Gastrocnemius medialis (tissue), 4 donors: Measurements from ENCODE around the gene ASB5. TPM values are rescaled to one million over a fixed set of nuclear protein-coding genes. Genes with fewer than 3 reads are reported as not detected.
"Not testable (repeated sequence)": the region's sequence is repeated elsewhere in the genome, so short reads cannot be mapped to it uniquely, and the experiment has no call there.

Source experiments
- ATAC-seq, 2 donors: fragments of 150-250 bp; one replicate each; pipeline ENCODE4 v1.9.1; 2016
- DNase-seq, 2 donors: peaks; one replicate each; pipeline ENCODE4 v3.0.0-alpha.2; 2019
- H3K27ac ChIP-seq, 4 donors: fragments of 200-600 bp; sonication (generic); 1 replicate in 1 of 4; 2 replicates in 3 of 4; pipeline ENCODE4 v1.5.1; 2016 to 2018; ENCODE audit warnings: mild to moderate bottlenecking in 2 of 4, moderate library complexity in 1 of 4
- H3K27me3 ChIP-seq, 3 donors: fragments of 200-600 bp; sonication (generic) in 2 of 3; 1 replicate in 1 of 3; 2 replicates in 2 of 3; pipeline versions ENCODE4 v1.5.1 to v1.6.0; 2016 to 2019; ENCODE audit warnings: mild to moderate bottlenecking in 1 of 3, moderate library complexity in 1 of 3
- H3K36me3 ChIP-seq, 2 donors: fragments of 200-600 bp; sonication (generic) in 1 of 2; one replicate each; pipeline ENCODE4 v1.5.1; 2017 to 2018
- H3K4me1 ChIP-seq, 2 donors: fragments of 200-600 bp; sonication (generic) in 1 of 2; one replicate each; pipeline ENCODE4 v1.5.1; 2016 to 2017; ENCODE audit warnings: mild to moderate bottlenecking in 2 of 2
- H3K4me3 ChIP-seq, 4 donors: fragments of 200-600 bp; sonication (generic) in 3 of 4; 1 replicate in 1 of 4; 2 replicates in 3 of 4; pipeline ENCODE4 v1.5.1; 2016 to 2019; ENCODE audit warnings: mild to moderate bottlenecking in 2 of 4
- H3K9me3 ChIP-seq, 3 donors: fragments of 200-600 bp; sonication (generic) in 2 of 3; 1 replicate in 1 of 3; 2 replicates in 2 of 3; pipeline ENCODE4 v1.5.1; 2016 to 2019
- CTCF ChIP-seq, 5 experiments: fragments of 450-650 bp in 3 of 5; fragments of 200-600 bp in 2 of 5; sonication (generic) in 2 of 5; IDR thresholded peaks in 4 of 5; conservative IDR thresholded peaks in 1 of 5; 1 replicate in 4 of 5; 2 replicates in 1 of 5; pipeline ENCODE4 v1.5.1; 2016 to 2019; ENCODE audit warnings: antibody characterized with exemption in 5 of 5, mild to moderate bottlenecking in 3 of 5, moderate library complexity in 3 of 5
- POLR2A ChIP-seq, 2 donors: fragments of 450-650 bp; IDR thresholded peaks; one replicate each; pipeline ENCODE4 v1.6.1; 2017; ENCODE audit warnings: antibody characterized with exemption in 2 of 2, mild to moderate bottlenecking in 2 of 2, moderate library complexity in 2 of 2
- in situ Hi-C, 4 donors: fragments of 200-750 bp; cut with MboI; loops; one replicate each; pipeline versions ENCODE4 v1.15.0 to v1.8.0; 2017; ENCODE audit warnings: low sequenced_read_pairs in 4 of 4
- intact Hi-C: fragments of 100-400 bp; cut with DNase I; formaldehyde crosslinking; loops from one replicate; pipeline ENCODE4 v1.15.1; 2023; ENCODE audit warnings: low total_unique reads
- total RNA-seq, 4 donors: library from RNA; depleted of rRNA; stranded (reverse); fragments of >200 nt; gene quantifications; one replicate each; pipeline versions ENCODE4 v1.1.0 to v1.2.3, GENCODE V29; 2016

ASB5 gene
- total RNA-seq, 4 donors from 2014 or later, result 48.7 to 284 (median 179) TPM

- Histone ChIP-seq H3K9me3 (no peaks in the 10 kb centered on the region), H3K36me3 (peaks cover 4 to 29% of the 10 kb centered on the region in 2 donors), H3K4me3 (no peak overlapping the region), H3K27ac (peak overlapping the region; percentile 76 to 91 (median 86)), H3K27me3 (no peaks in the 10 kb centered on the region), H3K4me1 (peaks cover 3 to 5% of the 10 kb centered on the region in 2 donors)
- DNase-seq (no peak), ATAC-seq (no peak)
- in situ Hi-C loops (no loop called here), intact Hi-C loops (no loop called here)
- TF ChIP-seq POLR2A (IDR thresholded peaks at IDR 0.05) (no peak), CTCF (IDR thresholded peaks at IDR 0.05 in 4 of 5, conservative IDR thresholded peaks at IDR 0.05 in 1 of 5) (no peak)
Measured at GRCh38 chr4:176222149-176222548, 46.9 kb downstream of the ASB5 start.

GRCh38 chr4:176217510-176217909 is 51.5 kb downstream of the ASB5 start:
- TF ChIP-seq CTCF (IDR thresholded peaks at IDR 0.05 in 4 of 5, conservative IDR thresholded peaks at IDR 0.05 in 1 of 5) (no peak), POLR2A (IDR thresholded peaks at IDR 0.05) (no peak)
- Histone ChIP-seq H3K4me3 (no peak overlapping the region), H3K4me1 (no peaks in the 10 kb centered on the region), H3K36me3 (peaks cover 4 to 65% of the 10 kb centered on the region in 2 donors), H3K9me3 (no peaks in the 10 kb centered on the region), H3K27ac (no peak overlapping the region), H3K27me3 (no peaks in the 10 kb centered on the region)
- no peak for DNase-seq
- no peak for ATAC-seq
- in situ Hi-C loops (no loop called here), intact Hi-C loops (no loop called here)

- H3K27me3 ChIP-seq, H3K4me3 ChIP-seq, ATAC-seq, H3K9me3 ChIP-seq, in situ Hi-C loops, intact Hi-C loops, DNase-seq, H3K4me1 ChIP-seq: not testable (repeated sequence)
- Histone ChIP-seq H3K27ac (peak overlapping the region in 1 of 4 donors; percentile 7), H3K36me3 (peaks cover 0 to 38% of the 10 kb centered on the region in 2 donors)
Measured at GRCh38 chr4:176212351-176212750, 56.7 kb downstream of the ASB5 start.

GRCh38 chr4:176210579-176211296 is 58.3 kb downstream of the ASB5 start:
- Histone ChIP-seq H3K4me1 (no peaks in the 10 kb centered on the region), H3K27ac (peak overlapping the region in 3 of 4 donors; percentile 28 to 55 (median 51)), H3K4me3 (no peak overlapping the region), H3K9me3 (no peaks in the 10 kb centered on the region), H3K36me3 (peaks cover 0 to 24% of the 10 kb centered on the region in 2 donors), H3K27me3 (no peaks in the 10 kb centered on the region)
- intact Hi-C loops, result loop anchor here (2.0 kb wide), 1 partner anchor 14 kb away; no protein-coding TSS in a partner anchor
- TF ChIP-seq POLR2A (IDR thresholded peaks at IDR 0.05) (no peak), CTCF (IDR thresholded peaks at IDR 0.05 in 4 of 5, conservative IDR thresholded peaks at IDR 0.05 in 1 of 5) (no peak)
- DNase-seq (no peak), ATAC-seq (peak; percentile 34 to 56)
- in situ Hi-C loops, result no loop called here

GRCh38 chr4:176210101-176210500 is 58.9 kb downstream of the ASB5 start:
- Histone ChIP-seq H3K36me3 (peaks cover 0 to 17% of the 10 kb centered on the region in 2 donors), H3K27ac (peak overlapping the region in 3 of 4 donors; percentile 11 to 55 (median 28)), H3K27me3 (no peaks in the 10 kb centered on the region), H3K4me1 (no peaks in the 10 kb centered on the region), H3K9me3 (no peaks in the 10 kb centered on the region), H3K4me3 (no peak overlapping the region)
- in situ Hi-C loops, result no loop called here
- TF ChIP-seq POLR2A (IDR thresholded peaks at IDR 0.05) (no peak), CTCF (IDR thresholded peaks at IDR 0.05 in 4 of 5, conservative IDR thresholded peaks at IDR 0.05 in 1 of 5) (no peak)
- peak; percentile 23 to 29 for ATAC-seq
- DNase-seq, result no peak
- intact Hi-C loops, result loop anchor here (2.0 kb wide), 1 partner anchor 13 kb away; no protein-coding TSS in a partner anchor
